A549 (cell line): ENCODE data around the gene DGCR2. TPM values are rescaled to one million over a fixed set of nuclear protein-coding genes. Genes with fewer than 3 reads are reported as not detected.
"Not testable (repeated sequence)": the region's sequence is repeated elsewhere in the genome, so short reads cannot be mapped to it uniquely, and the experiment has no call there.

Experiments used
- ATAC-seq, 2 experiments: fragments of 200-7000 bp in 1 of 2; fragments of >200 bp in 1 of 2; cut with Nextera tagmentation in 1 of 2; cut with Tn5 transposase in 1 of 2; 3 replicates each; pipeline versions ENCODE4 v1.8.0 to v1.9.1; 2018 to 2020; ENCODE audit warnings: mild to moderate bottlenecking in 1 of 2, moderate library complexity in 1 of 2
- CTCF ChIA-PET: fragments of 300-600 bp; sonication (Branson Sonifier 250); formaldehyde crosslinking; extraction: SDS; loops from one replicate; lab custom pipeline; 2021; ENCODE audit warnings: antibody characterized with exemption, inconsistent platforms; lab: Yijun Ruan, JAX
- POLR2A ChIA-PET: fragments of 350-600 bp; formaldehyde crosslinking; extraction: SDS; loops from one replicate; lab custom pipeline; 2021; ENCODE audit warnings: antibody characterized with exemption, inconsistent platforms; lab: Yijun Ruan, JAX
- DNase-seq, 2 experiments: peaks; one replicate each; pipeline versions ENCODE4 v3.0.0 to v3.0.0-alpha.2; 2011 to 2016; ENCODE audit warnings: low read depth in 1 of 2, low spot score in 1 of 2
- FAIRE-seq: peaks from 2 replicates; lab custom pipeline; 2011; peaks lifted over from hg19 to GRCh38; lab: Jason Lieb, UNC
- H3K27ac ChIP-seq, 2 experiments: fragments of >200 bp; sonication (Bioruptor Twin); formaldehyde crosslinking; 3 replicates each; pipeline ENCODE4 v1.5.1; 2016 to 2017
- H3K4me1 ChIP-seq: fragments of >200 bp; sonication (Bioruptor Twin); formaldehyde crosslinking; 3 replicates; pipeline ENCODE4 v1.6.1; 2016
- H3K4me2 ChIP-seq: fragments of >200 bp; sonication (Bioruptor Twin); formaldehyde crosslinking; 3 replicates; pipeline ENCODE4 v1.6.1; 2016
- H3K4me3 ChIP-seq: fragments of >200 bp; sonication (Bioruptor Twin); formaldehyde crosslinking; 3 replicates; pipeline ENCODE4 v1.5.1; 2016
- H3K9me3 ChIP-seq: fragments of >200 bp; sonication (Bioruptor Twin); formaldehyde crosslinking; 3 replicates; pipeline ENCODE4 v1.6.1; 2016
- BHLHE40 ChIP-seq: IDR thresholded peaks from 2 replicates; pipeline ENCODE4 v1.6.1; 2012; ENCODE audit warnings: low read depth, low read length, inconsistent platforms
- CBX2 ChIP-seq: fragments of 200-600 bp; sonication (generic); IDR thresholded peaks from 2 replicates; pipeline ENCODE4 v1.6.1; 2016; ENCODE audit warnings: low read depth, mild to moderate bottlenecking, borderline replicate concordance
- CBX8 ChIP-seq: fragments of 200-600 bp; sonication (generic); IDR thresholded peaks from 2 replicates; pipeline ENCODE4 v1.6.1; 2016
- CHD4 ChIP-seq: fragments of 200-600 bp; sonication (generic); IDR thresholded peaks from 2 replicates; pipeline ENCODE4 v1.6.1; 2016; ENCODE audit warnings: antibody characterized with exemption, mild to moderate bottlenecking, borderline replicate concordance
- FOSB ChIP-seq: fragments of 250-450 bp; sonication (Bioruptor Pico); IDR thresholded peaks from 2 replicates; pipeline ENCODE4 v1.5.0; 2020; ENCODE audit warnings: mild to moderate bottlenecking, moderate library complexity
- HEYL ChIP-seq: fragments of 250-450 bp; sonication (Bioruptor Pico); IDR thresholded peaks from 2 replicates; pipeline ENCODE4 v1.8.0; 2021; ENCODE audit warnings: mild to moderate bottlenecking, moderate library complexity
- MAFK ChIP-seq: fragments of 450-650 bp; IDR thresholded peaks from 2 replicates; pipeline ENCODE4 v1.6.1; 2014; ENCODE audit not compliant: partially characterized antibody
- MYC ChIP-seq: IDR thresholded peaks from 2 replicates; pipeline ENCODE4 v1.6.1; 2012; ENCODE audit warnings: mild to moderate bottlenecking, inconsistent platforms, low read length, improper control_type of control experiment, borderline replicate concordance
- RFX5 ChIP-seq: fragments of 450-650 bp; IDR thresholded peaks from 2 replicates; pipeline ENCODE4 v1.7.1; 2014; ENCODE audit warnings: antibody characterized with exemption, mild to moderate bottlenecking, moderate library complexity
- RNF2 ChIP-seq: fragments of 200-600 bp; sonication (generic); IDR thresholded peaks from 2 replicates; pipeline ENCODE4 v1.6.1; 2016; ENCODE audit warnings: low read depth, mild to moderate bottlenecking, antibody characterized with exemption, moderate library complexity, borderline replicate concordance
- WGBS: methylation state at CpG from one replicate; pipeline ENCODE4 v1.1.6; 2017; ENCODE audit errors: missing lambda C conversion rate; 5-methylcytosine and 5-hydroxymethylcytosine counted together
- polyA plus RNA-seq, 4 experiments: library from polyadenylated mRNA; depleted of rRNA in 3 of 4; stranded (reverse); fragments of >200 nt; fragmentation: RNase III in 1 of 4; extraction: RNeasy Plus Mini Kit Qiagen cat#74134 plus additional on column Dnase treatment in 1 of 4; gene quantifications; 2 replicates in 3 of 4; 3 replicates in 1 of 4; pipeline ENCODE4 v1.2.3, GENCODE V29; 2011 to 2017
- TF ChIP-seq, protein P1 (sequence below): IDR thresholded peaks from 2 replicates; pipeline ENCODE4 v1.6.1; 2012
- TF ChIP-seq, protein P2 (sequence below): fragments of 450-650 bp; IDR thresholded peaks from 2 replicates; pipeline ENCODE4 v1.6.1; 2014; ENCODE audit warnings: antibody characterized with exemption
- TF ChIP-seq, protein P3 (sequence below): fragments of 250-450 bp; sonication (Bioruptor Pico); IDR thresholded peaks from 2 replicates; pipeline ENCODE4 v1.5.0; 2021; ENCODE audit warnings: mild to moderate bottlenecking, moderate library complexity, borderline replicate concordance

The DGCR2 gene
- polyA plus RNA-seq, 2 of the 4 experiments (the other 2 are of a cell fraction) = 10.6 to 17.9 TPM

DNA sequence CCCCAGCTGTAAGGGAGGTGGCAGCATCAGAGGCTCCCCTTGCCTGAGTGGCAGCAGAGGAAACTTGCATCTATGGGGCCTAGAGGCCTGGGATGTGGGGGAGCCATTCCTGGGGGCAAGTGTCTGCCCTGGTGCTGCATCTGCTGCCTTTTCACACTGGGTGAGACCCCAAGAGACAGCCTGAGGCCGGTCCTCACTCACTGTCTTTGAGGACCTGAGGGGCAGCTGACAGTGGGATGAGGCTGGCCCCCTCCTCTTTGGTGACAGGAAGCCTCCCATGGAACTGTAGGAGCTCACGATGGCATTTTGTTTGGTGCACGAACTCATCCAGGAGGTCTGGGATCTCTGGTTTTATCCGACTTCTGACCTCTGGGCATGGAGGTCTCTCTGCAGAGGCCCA, 104.0 kb downstream of the DGCR2 start (continued):
- TF ChIP-seq, protein P1, sequence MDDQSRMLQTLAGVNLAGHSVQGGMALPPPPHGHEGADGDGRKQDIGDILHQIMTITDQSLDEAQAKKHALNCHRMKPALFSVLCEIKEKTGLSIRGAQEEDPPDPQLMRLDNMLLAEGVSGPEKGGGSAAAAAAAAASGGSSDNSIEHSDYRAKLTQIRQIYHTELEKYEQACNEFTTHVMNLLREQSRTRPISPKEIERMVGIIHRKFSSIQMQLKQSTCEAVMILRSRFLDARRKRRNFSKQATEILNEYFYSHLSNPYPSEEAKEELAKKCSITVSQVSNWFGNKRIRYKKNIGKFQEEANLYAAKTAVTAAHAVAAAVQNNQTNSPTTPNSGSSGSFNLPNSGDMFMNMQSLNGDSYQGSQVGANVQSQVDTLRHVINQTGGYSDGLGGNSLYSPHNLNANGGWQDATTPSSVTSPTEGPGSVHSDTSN = no peak
- TF ChIP-seq RNF2 (no peak), MYC (no peak), BHLHE40 (no peak)

DNA sequence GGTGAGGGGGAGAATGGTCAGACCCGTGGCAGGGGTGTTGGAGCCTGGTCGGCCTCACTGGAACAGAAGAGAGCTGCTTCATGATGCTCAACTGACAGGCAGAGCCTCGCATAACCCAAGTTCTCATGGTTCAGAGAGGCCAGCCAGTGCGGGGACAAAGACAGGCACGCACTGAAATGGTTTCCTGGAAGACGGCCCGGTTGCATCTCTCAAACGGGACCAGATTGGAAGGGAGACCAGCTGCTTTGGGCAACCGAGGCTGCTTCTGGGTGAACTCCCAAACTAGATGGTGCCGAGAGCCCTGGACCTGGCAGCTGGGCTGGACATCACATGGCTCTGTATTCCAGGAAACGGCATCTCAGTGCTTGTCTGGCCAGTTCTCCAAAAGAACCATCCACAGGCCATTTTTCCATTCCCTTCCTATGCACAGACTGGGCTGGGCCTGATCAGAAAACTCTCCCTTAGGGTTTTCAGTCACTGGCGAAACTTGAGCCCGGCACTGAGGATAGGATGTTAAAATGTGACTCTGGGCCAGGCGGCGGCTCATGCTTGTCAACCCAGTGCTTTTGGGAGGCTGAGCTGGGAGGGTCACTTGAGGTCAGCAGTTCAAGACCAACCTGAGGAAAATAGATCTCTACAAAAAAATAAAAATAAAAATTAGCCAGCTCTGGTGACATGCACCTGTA, 106.0 kb downstream of the DGCR2 start:
- ChIA-PET POLR2A (no interaction called here), CTCF (interaction anchor here (1.5 kb wide), 1 partner anchor 859 kb away, joined by 3 read pairs; no protein-coding TSS in a partner anchor)
- Histone ChIP-seq H3K4me2 (no peak overlapping the region), H3K9me3 (no peaks in the 10 kb centered on the region), H3K27ac (no peak overlapping the region), H3K4me1 (peaks cover 24% of the 10 kb centered on the region), H3K4me3 (no peak overlapping the region)
- ATAC-seq (no peak), FAIRE-seq (no peak), DNase-seq (no peak)
- 83% methylated on average over 10 of the region's 15 CpGs for WGBS
- no peak for TF ChIP-seq MAFK
- TF ChIP-seq, all 56 proteins: peak for 0

DNA sequence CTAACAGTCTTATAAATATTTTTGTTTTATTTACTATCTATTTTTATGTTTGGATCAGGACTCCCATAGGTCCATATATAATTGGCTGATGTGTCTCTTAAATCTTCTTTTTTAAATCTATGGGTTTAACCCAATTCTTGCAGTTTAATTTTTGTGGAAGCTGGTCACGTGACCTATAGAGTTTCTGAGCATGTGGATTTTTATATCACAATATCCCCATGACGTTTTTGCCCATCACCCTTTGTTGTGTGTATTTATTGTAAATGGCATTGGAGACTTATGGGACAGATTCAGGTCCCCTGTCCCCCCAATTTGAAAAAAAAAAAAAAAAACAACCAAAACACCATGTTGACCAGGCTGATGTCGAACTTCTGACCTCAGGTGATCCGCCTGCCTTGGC, 107.3 kb downstream of the DGCR2 start:
- H3K27ac ChIP-seq = no peak overlapping the region
- H3K4me1 ChIP-seq = peaks cover 28% of the 10 kb centered on the region
- FAIRE-seq (no peak), DNase-seq (no peak), ATAC-seq (no peak)
- H3K4me3 ChIP-seq = no peak overlapping the region
- H3K9me3 ChIP-seq = no peaks in the 10 kb centered on the region
- TF ChIP-seq CBX2 (no peak), HEYL (CRISPR knock-in tag) (no peak), FOSB (no peak), CHD4 (no peak), CBX8 (no peak), RFX5 (no peak)
- TF ChIP-seq, protein P2, sequence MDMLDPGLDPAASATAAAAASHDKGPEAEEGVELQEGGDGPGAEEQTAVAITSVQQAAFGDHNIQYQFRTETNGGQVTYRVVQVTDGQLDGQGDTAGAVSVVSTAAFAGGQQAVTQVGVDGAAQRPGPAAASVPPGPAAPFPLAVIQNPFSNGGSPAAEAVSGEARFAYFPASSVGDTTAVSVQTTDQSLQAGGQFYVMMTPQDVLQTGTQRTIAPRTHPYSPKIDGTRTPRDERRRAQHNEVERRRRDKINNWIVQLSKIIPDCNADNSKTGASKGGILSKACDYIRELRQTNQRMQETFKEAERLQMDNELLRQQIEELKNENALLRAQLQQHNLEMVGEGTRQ = no peak
- TF ChIP-seq, protein P3, sequence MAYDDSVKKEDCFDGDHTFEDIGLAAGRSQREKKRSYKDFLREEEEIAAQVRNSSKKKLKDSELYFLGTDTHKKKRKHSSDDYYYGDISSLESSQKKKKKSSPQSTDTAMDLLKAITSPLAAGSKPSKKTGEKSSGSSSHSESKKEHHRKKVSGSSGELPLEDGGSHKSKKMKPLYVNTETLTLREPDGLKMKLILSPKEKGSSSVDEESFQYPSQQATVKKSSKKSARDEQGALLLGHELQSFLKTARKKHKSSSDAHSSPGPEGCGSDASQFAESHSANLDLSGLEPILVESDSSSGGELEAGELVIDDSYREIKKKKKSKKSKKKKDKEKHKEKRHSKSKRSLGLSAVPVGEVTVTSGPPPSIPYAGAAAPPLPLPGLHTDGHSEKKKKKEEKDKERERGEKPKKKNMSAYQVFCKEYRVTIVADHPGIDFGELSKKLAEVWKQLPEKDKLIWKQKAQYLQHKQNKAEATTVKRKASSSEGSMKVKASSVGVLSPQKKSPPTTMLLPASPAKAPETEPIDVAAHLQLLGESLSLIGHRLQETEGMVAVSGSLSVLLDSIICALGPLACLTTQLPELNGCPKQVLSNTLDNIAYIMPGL (CRISPR knock-in tag) = no peak
- WGBS = 79% methylated on average over 4 of the region's 4 CpGs
- no peak overlapping the region for H3K4me2 ChIP-seq
- ChIA-PET CTCF (interaction anchor here (1.5 kb wide), 1 partner anchor 858 kb away, joined by 3 read pairs; no protein-coding TSS in a partner anchor), POLR2A (no interaction called here)

DNA sequence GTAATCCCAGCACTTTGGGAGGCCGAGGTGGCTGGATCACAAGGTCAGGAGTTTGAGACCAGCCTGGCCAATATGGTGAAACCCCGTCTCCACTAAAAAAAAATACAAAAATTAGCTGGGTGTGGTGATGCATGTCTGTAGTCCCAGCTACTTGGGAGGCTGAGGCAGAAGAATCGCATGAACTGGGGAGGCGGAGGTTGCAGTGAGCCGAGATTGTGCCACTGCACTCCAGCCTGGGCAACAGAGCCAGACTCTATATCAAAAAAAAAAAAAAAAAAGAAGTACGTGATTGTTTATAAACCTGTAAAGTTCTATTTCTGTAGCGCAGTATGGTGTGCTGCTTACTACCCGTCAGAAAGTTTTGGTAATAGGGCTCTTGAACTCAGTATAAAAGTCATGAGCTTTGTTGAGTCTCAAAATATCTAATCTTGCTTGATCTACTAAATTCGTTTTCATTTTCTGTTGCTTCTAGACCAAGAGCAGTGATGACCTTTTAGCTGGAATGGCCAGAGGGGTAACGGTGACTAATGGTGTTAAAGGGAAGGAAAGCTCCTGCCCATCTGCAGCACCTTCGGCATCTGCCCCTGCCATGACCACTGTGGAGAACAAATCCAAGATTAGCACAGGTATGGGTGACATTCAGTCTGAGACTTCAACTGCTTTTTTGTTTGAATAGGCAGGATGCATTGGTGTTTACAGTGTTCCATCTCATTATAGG, 108.2 kb downstream of the DGCR2 start:
- ATAC-seq, POLR2A ChIA-PET, DNase-seq, H3K4me3 ChIP-seq, H3K27ac ChIP-seq, FAIRE-seq, H3K4me2 ChIP-seq, H3K9me3 ChIP-seq: not testable (repeated sequence)
- peaks cover 28% of the 10 kb centered on the region for H3K4me1 ChIP-seq
- CTCF ChIA-PET = interaction anchor here (0.7 kb wide), 1 partner anchor 717 kb away, joined by 3 read pairs; no protein-coding TSS in a partner anchor
- 78% methylated on average over 11 of the region's 11 CpGs for WGBS

DNA sequence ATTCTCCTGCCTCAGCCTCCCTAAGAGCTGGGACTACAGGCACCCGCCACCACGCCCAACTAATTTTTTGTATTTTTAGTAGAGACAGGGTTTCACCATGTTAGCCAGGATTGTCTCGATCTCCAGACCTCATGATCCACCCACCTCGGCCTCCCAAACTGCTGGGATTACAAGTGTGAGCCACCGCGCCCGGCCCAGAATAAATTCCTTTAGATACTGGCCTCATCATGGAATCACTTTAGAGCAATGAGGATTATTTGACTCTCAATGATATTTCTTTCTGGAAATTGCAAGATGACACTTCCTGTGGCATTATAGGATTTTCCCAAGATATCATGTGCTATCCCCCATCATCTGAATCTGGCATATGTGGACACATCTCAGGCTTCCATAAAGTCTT, 108.8 kb downstream of the DGCR2 start:
- H3K4me3 ChIP-seq, POLR2A ChIA-PET, DNase-seq, H3K9me3 ChIP-seq, H3K27ac ChIP-seq, ATAC-seq, FAIRE-seq, H3K4me2 ChIP-seq: not testable (repeated sequence)
- 89% methylated on average over 7 of the region's 7 CpGs for WGBS
- peaks cover 28% of the 10 kb centered on the region for H3K4me1 ChIP-seq
- CTCF ChIA-PET = interaction anchor here (0.7 kb wide), 1 partner anchor 717 kb away, joined by 3 read pairs; no protein-coding TSS in a partner anchor
